Adrenal gland (tissue), 12 donors: ENCODE measurements around the gene IGSF1. TPM values are rescaled to one million over a fixed set of nuclear protein-coding genes. Genes with fewer than 3 reads are reported as not detected.

Experiments
- DNase-seq, 7 donors: peaks; one replicate each; pipeline ENCODE4 v3.0.0-alpha.2; 2019 to 2020
- H3K27ac ChIP-seq, 5 donors: fragments of 200-600 bp; sonication (generic) in 4 of 5; 1 replicate in 3 of 5; 2 replicates in 2 of 5; pipeline versions ENCODE4 v1.5.1 to v1.8.0; 2016 to 2020; ENCODE audit warnings: mild to moderate bottlenecking in 1 of 5
- H3K27me3 ChIP-seq: fragments of 200-600 bp; 2 replicates; pipeline ENCODE4 v1.8.0; 2021
- H3K36me3 ChIP-seq, 2 donors: fragments of 200-600 bp; replicated peaks in 1 of 2; 1 replicate in 1 of 2; 2 replicates in 1 of 2; pipeline versions ENCODE4 v1.5.1 to v1.8.0; 2018 to 2022
- H3K4me1 ChIP-seq, 2 donors: fragments of 200-600 bp; replicated peaks in 1 of 2; 1 replicate in 1 of 2; 2 replicates in 1 of 2; pipeline versions ENCODE4 v1.5.1 to v1.8.0; 2018 to 2021
- H3K4me3 ChIP-seq, 4 donors: fragments of 200-600 bp; sonication (generic) in 3 of 4; one replicate each; pipeline ENCODE4 v1.5.1; 2016 to 2018
- H3K9me3 ChIP-seq, 3 donors: fragments of 200-600 bp; sonication (generic) in 1 of 3; replicated peaks in 1 of 3; 1 replicate in 2 of 3; 2 replicates in 1 of 3; pipeline versions ENCODE4 v1.5.1 to v1.8.0; 2016 to 2021
- CTCF ChIP-seq, 6 experiments: fragments of 450-650 bp in 4 of 6; fragments of 200-600 bp in 2 of 6; sonication (generic) in 1 of 6; IDR thresholded peaks; 1 replicate in 5 of 6; 2 replicates in 1 of 6; pipeline versions ENCODE4 v1.5.1 to v1.8.0; 2016 to 2021; ENCODE audit warnings: antibody characterized with exemption in 6 of 6, mild to moderate bottlenecking in 2 of 6, moderate library complexity in 1 of 6
- POLR2A ChIP-seq, 2 donors: fragments of 450-650 bp; IDR thresholded peaks; one replicate each; pipeline ENCODE4 v1.6.1; 2017; ENCODE audit warnings: antibody characterized with exemption in 2 of 2, mild to moderate bottlenecking in 2 of 2, moderate library complexity in 1 of 2
- WGBS, 4 donors: extraction: QIAGEN DNeasy Blood & Tissue Kit in 2 of 4; methylation state at CpG; one replicate each; pipeline versions ENCODE4 v1.1.5 to v1.1.7; 2013 to 2017; 5-methylcytosine and 5-hydroxymethylcytosine counted together
- intact Hi-C, 2 donors: fragments of 100-400 bp; cut with DNase I; formaldehyde crosslinking; loops; one replicate each; pipeline versions ENCODE4 v1.14.1 to v1.15.0; 2022 to 2023
- polyA plus RNA-seq, 3 donors: library from polyadenylated mRNA; stranded (reverse); fragments of 200-250 nt in 2 of 3; fragments of 350-450 nt in 1 of 3; fragmentation: Illumina TruSeq in 1 of 3; extraction: RNeasy Lipid Tissue Mini Kit (QIAGEN cat#74804) in 1 of 3; gene quantifications; one replicate each; pipeline ENCODE4 v1.2.3, GENCODE V29; 2013 to 2014
- total RNA-seq, 9 donors: library from RNA; depleted of rRNA in 4 of 9; stranded (reverse); fragments of >200 nt in 4 of 9; fragments of 120-200 nt in 1 of 9; fragmentation: NEBNext Ultra II Directional in 1 of 9; extraction: Animal tissue kit (Norgen Biotek cat#: 25700) in 1 of 9; gene quantifications; one replicate each; pipeline versions ENCODE4 v1.1.0 to v1.2.4, GENCODE V29; 2013 to 2023
- donor health status: healthy with polysubstance abuse.
- donor health status: Bipolar disorder and iron deficiency.
- donor health status: DM: yes; HTN: yes; CAD: no.
- donor health status: DM: no; HTN: no; CAD: no.
- donor health status: DM: no; HTN: no; CAD: no.
- donor health status: DM: yes; HTN: yes; CAD: no.

The IGSF1 gene
- total and polyA plus RNA-seq, 12 donors: 0.19 to 19.8 (median 2.5) TPM

- H3K4me3 ChIP-seq: no peak overlapping the region
- no peaks in the 10 kb centered on the region for H3K9me3 ChIP-seq
- intact Hi-C loops: no loop called here
- no peak for TF ChIP-seq POLR2A (IDR thresholded peaks at IDR 0.05)
- no peak for TF ChIP-seq CTCF (IDR thresholded peaks at IDR 0.05)
- H3K36me3 ChIP-seq: no peaks in the 10 kb centered on the region
- H3K27me3 ChIP-seq: peaks cover 3% of the 10 kb centered on the region
- 0 to 53% (median 38%) methylated on average over 1 of the region's 1 CpG for WGBS, 4 donors
- H3K4me1 ChIP-seq: no peaks in the 10 kb centered on the region
- DNase-seq: no peak
- H3K27ac ChIP-seq: no peak overlapping the region
Measured at GRCh38 chrX:131270080-131270479, 19.0 kb downstream of the IGSF1 start.

- no peak overlapping the region for H3K27ac ChIP-seq
- H3K36me3 ChIP-seq: no peaks in the 10 kb centered on the region
- WGBS, 4 donors: 40 to 75% (median 67%) methylated on average over 2 to 7 of the region's 7 CpGs
- no peaks in the 10 kb centered on the region for H3K4me1 ChIP-seq
- no peaks in the 10 kb centered on the region for H3K9me3 ChIP-seq
- DNase-seq: no peak
- H3K27me3 ChIP-seq: peaks cover 3% of the 10 kb centered on the region
- no peak overlapping the region for H3K4me3 ChIP-seq
- TF ChIP-seq POLR2A (IDR thresholded peaks at IDR 0.05) (no peak), CTCF (IDR thresholded peaks at IDR 0.05) (no peak)
- intact Hi-C loops: no loop called here
Measured at GRCh38 chrX:131264665-131265064, 24.4 kb downstream of the IGSF1 start.

- Histone ChIP-seq H3K9me3 (no peaks in the 10 kb centered on the region), H3K27ac (no peak overlapping the region), H3K27me3 (peaks cover 3% of the 10 kb centered on the region), H3K36me3 (no peaks in the 10 kb centered on the region), H3K4me1 (no peaks in the 10 kb centered on the region), H3K4me3 (no peak overlapping the region)
- TF ChIP-seq CTCF (IDR thresholded peaks at IDR 0.05) (no peak), POLR2A (IDR thresholded peaks at IDR 0.05) (no peak)
- WGBS, 4 donors: 34 to 82% (median 60%) methylated on average over 1 to 2 of the region's 2 CpGs
- DNase-seq: no peak
- intact Hi-C loops: no loop called here
Measured at GRCh38 chrX:131264053-131264452, 25.1 kb downstream of the IGSF1 start.

GRCh38 chrX:131262738-131263679 is 26.1 kb downstream of the IGSF1 start:
- 47 to 59% (median 52%) methylated on average over 13 of the region's 13 CpGs for WGBS, 4 donors
- H3K9me3 ChIP-seq: no peaks in the 10 kb centered on the region
- intact Hi-C loops: no loop called here
- peak in 4 of 7 donors; percentile 7 to 40 (median 18) for DNase-seq
- no peak for TF ChIP-seq POLR2A (IDR thresholded peaks at IDR 0.05)
- TF ChIP-seq CTCF (IDR thresholded peaks at IDR 0.05): peak in 1 of 6 experiments; percentile 33
- H3K4me3 ChIP-seq: no peak overlapping the region
- no peaks in the 10 kb centered on the region for H3K4me1 ChIP-seq
- peaks cover 3% of the 10 kb centered on the region for H3K27me3 ChIP-seq
- H3K36me3 ChIP-seq: no peaks in the 10 kb centered on the region
- no peak overlapping the region for H3K27ac ChIP-seq
